GM21723 (cell line): ENCODE data around the gene SLC51A.

Source experiments
- ATAC-seq: cut with Tn5 transposase; IDR thresholded peaks from one replicate; pipeline ENCODE4 v1.9.1; 2021; ENCODE audit warnings: mild to moderate bottlenecking, moderate library complexity; ENCODE audit not compliant: unreplicated experiment

SLC51A gene

GRCh38 chr3:196214783-196215441 is 1.4 kb upstream of the SLC51A start:
- ATAC-seq, result no peak

DNA sequence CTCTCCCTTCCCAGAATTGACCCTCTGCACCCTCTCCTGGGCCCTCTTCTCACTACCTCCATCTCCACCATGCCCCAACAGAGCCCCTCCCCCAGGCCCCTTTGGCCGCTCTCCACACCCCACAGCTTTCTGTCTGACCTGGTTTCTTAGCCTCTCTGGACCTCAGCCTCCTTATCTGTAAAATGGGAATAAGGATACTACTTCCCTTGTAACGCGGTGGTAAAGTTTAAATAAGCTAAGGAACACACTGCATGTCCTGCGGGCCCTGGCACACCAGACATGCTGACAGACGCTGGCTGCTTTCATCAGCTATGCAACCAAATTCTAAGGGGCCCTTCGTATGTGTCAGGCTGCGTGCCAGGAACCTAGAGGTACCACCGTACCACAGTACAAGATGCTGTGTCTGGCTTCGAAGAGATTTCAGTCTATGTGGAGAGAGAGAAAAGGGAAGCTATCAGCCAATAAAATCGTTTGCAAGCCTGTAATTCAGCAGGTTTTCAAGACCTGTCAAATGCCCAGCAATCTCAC is 777 bp upstream of the SLC51A start:
- no peak for ATAC-seq

- no peak for ATAC-seq
Observed at GRCh38 chr3:196216681-196217211, 412 bp downstream of the SLC51A start.

DNA sequence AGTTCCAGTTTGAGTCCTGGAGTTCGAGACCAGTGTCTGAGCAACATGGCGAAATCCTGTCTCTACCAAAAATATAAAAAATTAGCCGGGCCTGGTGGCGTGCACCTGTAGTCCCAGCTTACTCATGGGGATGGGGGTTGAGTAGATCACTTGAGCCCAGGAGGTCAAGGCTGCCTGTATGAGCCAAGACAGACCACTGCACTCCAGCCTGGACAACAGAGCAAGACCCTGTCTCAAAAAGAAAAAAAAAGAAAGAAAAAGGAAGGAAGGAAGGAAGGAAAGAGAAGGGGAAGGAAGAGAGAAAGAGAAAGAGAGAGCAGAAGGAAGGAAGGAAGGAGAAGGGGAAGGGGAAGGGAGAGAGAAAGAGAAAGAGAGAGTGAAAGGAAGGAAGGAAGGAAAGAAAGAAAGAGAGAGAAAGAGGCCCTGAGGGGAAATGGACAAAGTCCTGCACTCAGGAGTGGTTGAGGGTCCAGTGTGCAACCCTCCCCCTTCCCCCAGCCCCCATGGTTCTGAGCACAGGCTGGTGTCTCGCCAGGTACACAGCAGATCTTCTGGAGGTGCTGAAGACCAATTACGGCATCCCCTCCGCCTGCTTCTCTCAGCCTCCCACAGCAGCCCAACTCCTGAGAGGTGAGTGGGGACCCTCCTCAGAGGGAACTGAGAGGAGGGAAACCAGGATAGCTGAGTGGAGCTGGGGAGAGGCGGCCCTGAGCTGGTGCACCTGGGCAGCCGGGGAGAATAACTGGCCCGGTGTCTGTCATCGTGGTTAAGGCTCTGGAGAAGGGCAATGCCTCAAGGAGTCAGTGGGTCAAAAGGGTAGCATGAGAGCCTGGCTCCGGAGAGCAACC is 1.2 kb downstream of the SLC51A start:
- ATAC-seq, result no peak

- ATAC-seq, result no peak
Observed at GRCh38 chr3:196218155-196218712, 1.9 kb downstream of the SLC51A start.

- peak; percentile 82 for ATAC-seq
Observed at GRCh38 chr3:196219194-196219969, 3.0 kb downstream of the SLC51A start.

- no peak for ATAC-seq
Observed at GRCh38 chr3:196219970-196220311, 3.6 kb downstream of the SLC51A start.

DNA sequence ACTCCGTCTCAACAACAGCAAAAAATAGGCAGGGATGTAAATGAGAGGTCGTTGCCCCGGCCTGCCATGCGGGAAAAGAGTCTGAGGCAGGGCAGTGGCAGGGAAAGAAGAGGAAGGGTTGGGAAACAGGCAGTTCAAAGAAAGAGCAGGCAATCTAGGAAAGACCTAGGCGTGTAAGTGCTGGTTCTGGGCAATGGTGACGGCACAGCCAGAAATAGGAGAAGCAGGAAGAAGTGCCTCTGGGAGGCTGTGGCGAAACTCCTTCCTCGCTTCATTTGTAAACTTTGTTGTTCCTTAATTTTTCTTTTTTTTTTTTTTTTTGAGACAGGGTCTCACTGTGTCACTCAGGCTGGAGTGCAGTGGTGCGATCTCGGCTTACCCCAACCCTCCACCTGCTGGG is 4.3 kb downstream of the SLC51A start:
- no peak for ATAC-seq

DNA sequence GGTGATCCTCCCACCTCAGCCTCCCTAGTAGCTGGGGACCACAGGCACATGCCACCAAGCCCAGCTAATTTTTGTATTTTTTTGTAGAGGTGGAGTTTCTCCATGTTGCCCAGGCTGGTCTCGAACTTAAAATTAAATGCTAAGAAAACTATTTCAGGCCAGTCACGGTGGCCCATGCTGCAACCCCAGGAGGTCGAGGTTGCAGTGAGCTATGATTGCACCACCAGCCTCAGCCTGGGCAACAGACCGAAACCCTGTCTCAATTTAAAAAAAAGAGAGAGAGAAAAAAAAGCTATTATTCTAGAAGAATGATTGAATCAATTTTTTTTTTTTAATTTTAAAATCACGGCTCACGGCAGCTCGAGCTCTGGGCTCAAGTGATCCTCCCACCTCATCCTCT is 4.7 kb downstream of the SLC51A start:
- ATAC-seq, result no peak

DNA sequence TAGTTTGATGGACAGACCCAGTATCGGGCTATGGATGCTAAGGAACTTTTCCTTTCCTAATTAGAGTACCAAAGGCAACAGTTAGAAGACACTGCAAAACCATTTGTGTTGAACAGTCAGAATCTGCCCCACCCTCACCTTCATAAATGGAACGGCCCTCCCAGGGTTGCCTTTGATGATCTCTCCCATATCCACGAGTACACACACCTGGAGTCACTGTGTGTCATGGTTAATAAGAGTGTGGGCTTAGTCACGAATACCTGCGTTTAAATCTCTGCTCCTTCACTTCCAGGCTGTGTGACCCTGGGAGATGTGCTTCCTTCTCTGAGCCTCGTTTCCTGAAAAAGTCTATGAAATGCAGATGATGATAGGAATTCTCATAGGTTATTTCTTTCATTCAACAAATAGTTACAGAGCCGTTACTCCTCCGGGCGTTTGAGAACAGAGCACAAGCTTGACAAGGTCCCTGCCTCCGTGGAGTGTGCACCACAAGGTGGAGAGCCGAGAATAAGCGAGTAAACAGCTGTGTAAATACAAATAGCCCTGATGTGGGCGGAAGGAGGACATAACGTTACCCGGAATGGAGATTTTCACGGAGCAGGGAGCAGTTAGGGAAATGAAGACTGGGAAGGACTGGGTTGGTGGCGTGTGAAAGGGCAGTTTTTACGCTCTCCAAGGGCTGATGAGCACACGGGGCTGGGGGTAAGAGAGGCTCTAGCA is 6.7 kb downstream of the SLC51A start:
- ATAC-seq, result no peak

DNA sequence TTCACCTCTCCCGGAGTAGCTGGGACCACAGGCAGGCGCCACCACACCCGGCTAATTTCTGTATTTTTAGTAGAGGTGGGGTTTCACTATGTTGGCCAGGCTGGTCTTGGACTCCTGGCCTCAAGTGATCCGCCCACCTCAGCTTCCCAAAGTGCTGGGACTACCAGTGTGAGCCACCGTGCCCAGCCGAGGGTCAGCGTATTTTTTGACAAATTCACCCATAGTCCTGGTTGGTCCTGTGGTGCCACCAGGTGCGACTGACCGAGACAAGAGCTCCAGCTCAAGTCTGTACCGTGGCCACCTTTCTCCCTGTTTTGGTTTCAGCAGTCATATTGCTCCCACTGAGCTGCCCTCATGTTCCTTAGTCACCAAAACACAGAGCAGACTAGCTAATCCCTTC is 8.8 kb downstream of the SLC51A start:
- ATAC-seq, result no peak

- no peak for ATAC-seq
Observed at GRCh38 chr3:196225763-196226364, 9.5 kb downstream of the SLC51A start.

DNA sequence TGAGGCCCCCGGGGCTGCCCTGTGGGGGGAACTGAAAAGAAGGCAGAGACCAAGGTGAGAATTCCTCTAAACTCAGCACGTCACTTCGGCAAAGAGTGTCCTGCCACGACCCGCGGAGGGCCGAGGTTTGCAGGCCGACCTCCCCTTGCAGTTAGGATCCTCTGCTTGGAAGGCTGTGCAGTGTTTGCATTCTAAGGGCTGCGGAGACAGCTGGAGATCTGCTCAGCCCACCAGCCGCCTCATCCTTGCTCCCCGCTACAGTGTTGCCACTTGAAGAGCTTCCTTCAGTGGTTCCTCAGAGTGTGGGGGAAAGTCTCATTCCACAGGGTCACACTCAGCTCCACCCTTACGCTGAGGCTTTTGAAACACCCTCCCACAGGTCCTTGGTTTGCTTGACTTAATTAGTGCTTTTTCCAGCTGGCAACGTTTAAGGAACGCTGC is 10.8 kb downstream of the SLC51A start:
- no peak for ATAC-seq

DNA sequence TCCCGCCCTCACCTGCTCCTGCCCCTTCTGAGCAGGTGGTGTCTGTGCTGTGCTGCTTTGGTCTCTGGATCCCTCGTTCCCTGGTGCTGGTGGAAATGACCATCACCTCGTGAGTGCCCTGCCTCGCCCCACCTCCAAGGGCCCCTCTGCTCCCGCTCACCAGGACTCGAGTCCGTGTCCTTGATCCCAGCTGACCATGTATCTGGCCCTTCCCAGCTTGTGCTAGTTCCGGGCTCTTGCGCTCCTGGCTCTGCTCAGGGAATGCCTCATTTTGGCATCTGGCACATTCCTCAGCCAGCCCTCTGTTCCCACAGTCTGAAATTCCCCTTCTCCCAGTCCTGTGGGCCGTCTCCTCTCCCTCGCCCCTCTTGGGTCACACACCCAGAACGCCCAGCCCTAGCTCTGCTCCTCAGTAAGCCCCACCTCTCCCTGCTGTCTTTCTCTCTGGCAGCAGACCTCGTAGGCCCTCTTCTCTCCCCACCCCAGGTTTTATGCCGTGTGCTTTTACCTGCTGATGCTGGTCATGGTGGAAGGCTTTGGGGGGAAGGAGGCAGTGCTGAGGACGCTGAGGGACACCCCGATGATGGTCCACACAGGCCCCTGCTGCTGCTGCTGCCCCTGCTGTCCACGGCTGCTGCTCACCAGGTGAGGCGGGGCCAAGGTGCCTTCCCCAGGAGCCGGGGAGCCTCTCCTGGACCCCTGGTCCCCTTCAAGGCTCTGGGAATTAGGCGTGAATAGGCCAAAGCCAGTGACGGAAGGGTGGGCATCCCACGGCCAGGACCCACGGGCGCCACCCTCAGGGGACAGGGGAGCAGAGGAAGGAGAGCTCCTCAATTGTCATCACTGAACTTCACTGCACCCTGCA is 11.5 kb downstream of the SLC51A start:
- no peak for ATAC-seq

- no peak for ATAC-seq
Observed at GRCh38 chr3:196232154-196232881, 16.0 kb downstream of the SLC51A start.

GRCh38 chr3:196232882-196233251 is 16.5 kb downstream of the SLC51A start:
- no peak for ATAC-seq

GRCh38 chr3:196235452-196236122 is 19.3 kb downstream of the SLC51A start:
- ATAC-seq, result no peak

- ATAC-seq, result no peak
Observed at GRCh38 chr3:196236223-196236622, 19.9 kb downstream of the SLC51A start.
